Peyer's patch (tissue), 4 donors: Measurements from ENCODE around the gene PRKCH. TPM values are rescaled to one million over a fixed set of nuclear protein-coding genes. Genes with fewer than 3 reads are reported as not detected.

Source experiments
- DNase-seq, 3 donors: peaks; one replicate each; pipeline ENCODE4 v3.0.0-alpha.2; 2017 to 2019
- H3K27ac ChIP-seq, 4 donors: fragments of 200-600 bp; sonication (generic); one replicate each; pipeline ENCODE4 v1.5.1; 2016 to 2019
- H3K27me3 ChIP-seq, 2 donors: fragments of 200-600 bp; sonication (generic); one replicate each; pipeline ENCODE4 v1.5.1; 2019
- H3K36me3 ChIP-seq, 3 donors: fragments of 200-600 bp; sonication (generic); one replicate each; pipeline ENCODE4 v1.5.1; 2016 to 2019
- H3K4me1 ChIP-seq, 4 donors: fragments of 200-600 bp; sonication (generic); one replicate each; pipeline ENCODE4 v1.5.1; 2016 to 2019
- H3K4me3 ChIP-seq, 4 donors: fragments of 200-600 bp; sonication (generic); 1 replicate in 3 of 4; 2 replicates in 1 of 4; pipeline ENCODE4 v1.5.1; 2016 to 2019; ENCODE audit warnings: mild to moderate bottlenecking in 1 of 4
- H3K9me3 ChIP-seq, 4 donors: fragments of 200-600 bp; sonication (generic); one replicate each; pipeline ENCODE4 v1.5.1; 2016 to 2019; ENCODE audit warnings: mild to moderate bottlenecking in 1 of 4
- POLR2A ChIP-seq, 2 donors: fragments of 450-650 bp; IDR thresholded peaks; one replicate each; pipeline ENCODE4 v1.5.1; 2017; ENCODE audit warnings: antibody characterized with exemption in 2 of 2, mild to moderate bottlenecking in 2 of 2, moderate library complexity in 2 of 2
- total RNA-seq, 4 donors: library from RNA; depleted of rRNA; stranded (reverse); fragments of >200 nt; gene quantifications; one replicate each; pipeline ENCODE4 v1.1.0, GENCODE V29; 2016
- TF ChIP-seq, protein P1 (sequence below), 6 experiments: fragments of 450-650 bp in 4 of 6; fragments of 200-600 bp in 2 of 6; sonication (generic) in 1 of 6; IDR thresholded peaks; one replicate each; pipeline ENCODE4 v1.5.1; 2017 to 2019; ENCODE audit warnings: antibody characterized with exemption in 6 of 6, mild to moderate bottlenecking in 3 of 6, moderate library complexity in 1 of 6

Gene PRKCH
- total RNA-seq, 4 donors from 2014 or later = 32.5 to 64.2 (median 53.0) TPM

DNA sequence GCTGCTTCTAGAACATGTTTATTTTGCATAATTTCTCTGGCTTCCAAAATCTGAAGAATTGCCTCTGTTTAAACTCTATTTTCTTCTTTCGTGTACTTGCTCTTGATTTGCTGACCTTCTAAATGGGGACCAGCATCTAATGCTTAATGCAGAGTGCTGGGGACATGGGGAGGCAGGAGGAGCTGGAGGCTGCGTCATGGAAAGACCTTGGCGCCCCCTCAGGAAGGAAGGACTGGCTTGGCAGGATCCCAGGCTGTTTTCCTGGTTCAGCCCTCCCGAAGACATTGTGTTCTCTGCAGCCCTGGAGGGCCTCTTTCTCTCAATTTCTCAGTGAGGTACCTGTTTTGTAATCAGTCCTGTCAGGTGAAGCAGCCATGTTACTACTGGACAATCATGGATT is 5.5 kb downstream of the PRKCH start:
- Histone ChIP-seq H3K9me3 (no peaks in the 10 kb centered on the region), H3K27me3 (no peaks in the 10 kb centered on the region), H3K27ac (peak overlapping the region; percentile 50 to 65 (median 62)), H3K36me3 (no peaks in the 10 kb centered on the region), H3K4me1 (no peaks in the 10 kb centered on the region), H3K4me3 (peak overlapping the region in 1 of 4 donors; percentile 3)
- peak in 1 of 3 donors; percentile 76 for DNase-seq
- no peak for TF ChIP-seq POLR2A (IDR thresholded peaks at IDR 0.05)
- TF ChIP-seq, protein P1, sequence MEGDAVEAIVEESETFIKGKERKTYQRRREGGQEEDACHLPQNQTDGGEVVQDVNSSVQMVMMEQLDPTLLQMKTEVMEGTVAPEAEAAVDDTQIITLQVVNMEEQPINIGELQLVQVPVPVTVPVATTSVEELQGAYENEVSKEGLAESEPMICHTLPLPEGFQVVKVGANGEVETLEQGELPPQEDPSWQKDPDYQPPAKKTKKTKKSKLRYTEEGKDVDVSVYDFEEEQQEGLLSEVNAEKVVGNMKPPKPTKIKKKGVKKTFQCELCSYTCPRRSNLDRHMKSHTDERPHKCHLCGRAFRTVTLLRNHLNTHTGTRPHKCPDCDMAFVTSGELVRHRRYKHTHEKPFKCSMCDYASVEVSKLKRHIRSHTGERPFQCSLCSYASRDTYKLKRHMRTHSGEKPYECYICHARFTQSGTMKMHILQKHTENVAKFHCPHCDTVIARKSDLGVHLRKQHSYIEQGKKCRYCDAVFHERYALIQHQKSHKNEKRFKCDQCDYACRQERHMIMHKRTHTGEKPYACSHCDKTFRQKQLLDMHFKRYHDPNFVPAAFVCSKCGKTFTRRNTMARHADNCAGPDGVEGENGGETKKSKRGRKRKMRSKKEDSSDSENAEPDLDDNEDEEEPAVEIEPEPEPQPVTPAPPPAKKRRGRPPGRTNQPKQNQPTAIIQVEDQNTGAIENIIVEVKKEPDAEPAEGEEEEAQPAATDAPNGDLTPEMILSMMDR (IDR thresholded peaks at IDR 0.05) = no peak

DNA sequence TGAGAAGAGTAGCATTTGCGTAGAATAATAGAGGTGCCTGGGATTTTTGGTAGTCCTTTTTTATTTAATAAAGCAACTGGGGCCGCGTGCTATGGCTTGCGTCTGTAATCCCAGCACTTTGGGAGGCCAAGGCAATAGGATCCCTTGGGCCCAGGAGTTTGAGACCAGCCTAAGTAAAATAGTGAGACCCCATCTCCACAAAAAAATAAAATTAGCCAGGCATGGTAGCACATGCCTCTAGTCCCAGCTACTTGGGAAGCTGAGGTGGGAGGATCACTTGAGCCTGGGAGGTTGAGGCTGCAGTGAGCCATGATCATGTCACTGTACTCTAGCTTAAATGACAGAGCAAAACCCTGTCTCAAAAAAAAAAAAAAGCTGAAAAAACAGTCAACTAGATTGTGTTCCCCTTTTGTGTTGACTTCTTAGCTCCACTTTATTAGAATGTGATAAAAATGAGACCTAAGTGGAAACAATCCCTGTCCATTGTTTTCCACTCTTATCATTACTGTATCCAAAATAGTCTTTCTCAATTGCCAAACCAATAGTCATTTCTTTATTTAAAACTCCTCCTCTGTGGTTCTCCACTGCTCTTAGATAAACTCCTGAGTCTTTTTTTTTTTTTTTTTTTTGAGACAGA is 7.4 kb downstream of the PRKCH start:
- Histone ChIP-seq H3K27me3 (no peaks in the 10 kb centered on the region), H3K4me3 (no peak overlapping the region), H3K36me3 (no peaks in the 10 kb centered on the region), H3K9me3 (no peaks in the 10 kb centered on the region), H3K4me1 (no peaks in the 10 kb centered on the region), H3K27ac (peak overlapping the region; percentile 50 to 65 (median 51))
- no peak for DNase-seq
- TF ChIP-seq, protein P1 (IDR thresholded peaks at IDR 0.05) = no peak
- no peak for TF ChIP-seq POLR2A (IDR thresholded peaks at IDR 0.05)

DNA sequence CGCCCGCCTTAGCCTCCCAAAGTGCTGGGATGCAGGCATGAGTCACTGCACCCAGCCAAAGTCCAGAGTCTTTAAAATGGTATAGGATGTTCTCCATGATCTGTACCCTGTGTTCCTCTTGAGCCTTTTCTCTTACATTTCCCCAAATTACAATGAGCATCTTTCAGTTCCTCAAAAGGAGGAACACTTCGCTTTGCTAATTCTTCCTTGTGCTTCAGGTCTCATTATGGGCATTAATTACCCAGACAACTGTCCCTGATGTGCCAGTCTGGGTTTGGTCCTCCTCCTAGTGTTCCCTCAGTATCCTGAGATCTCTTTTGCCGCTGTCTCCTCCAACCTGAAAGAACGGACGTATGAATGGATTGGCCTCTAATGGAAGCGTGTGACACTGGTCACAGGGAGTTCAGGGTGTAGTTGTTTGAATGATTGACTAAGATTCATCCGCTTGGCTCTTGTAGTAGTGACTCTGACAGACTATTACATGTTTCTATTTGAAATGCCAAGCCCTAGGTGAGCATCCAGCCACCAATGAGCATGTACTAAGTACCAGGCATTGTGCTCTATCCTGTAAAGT is 8.2 kb downstream of the PRKCH start:
- no peaks in the 10 kb centered on the region for H3K36me3 ChIP-seq
- peak overlapping the region; percentile 9 to 65 (median 46) for H3K27ac ChIP-seq
- H3K9me3 ChIP-seq = no peaks in the 10 kb centered on the region
- H3K4me3 ChIP-seq = peak overlapping the region in 1 of 4 donors; percentile 6
- H3K27me3 ChIP-seq = no peaks in the 10 kb centered on the region
- no peak for DNase-seq
- H3K4me1 ChIP-seq = no peaks in the 10 kb centered on the region
- TF ChIP-seq POLR2A (IDR thresholded peaks at IDR 0.05) = no peak
- TF ChIP-seq, protein P1 (IDR thresholded peaks at IDR 0.05) = no peak

DNA sequence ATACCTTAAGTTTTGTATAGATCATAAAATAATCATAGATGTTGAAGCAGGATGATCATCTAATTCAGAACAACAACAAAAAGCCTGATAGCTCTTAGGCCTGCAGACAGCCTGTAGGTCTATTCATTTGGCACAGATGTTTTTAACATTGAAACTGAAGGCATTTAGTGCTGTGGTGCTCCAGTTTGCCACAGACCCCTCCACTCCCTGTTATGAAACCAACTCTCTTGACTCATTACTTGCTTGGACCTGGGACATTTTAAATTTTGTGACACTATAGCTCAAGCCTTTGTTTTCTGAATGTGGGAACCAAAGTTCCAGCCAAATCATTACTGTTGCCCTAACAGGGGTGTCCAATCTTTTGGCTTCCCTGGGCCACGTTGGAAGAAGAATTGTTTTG is 9.1 kb downstream of the PRKCH start:
- no peaks in the 10 kb centered on the region for H3K9me3 ChIP-seq
- no peaks in the 10 kb centered on the region for H3K27me3 ChIP-seq
- no peaks in the 10 kb centered on the region for H3K36me3 ChIP-seq
- H3K4me1 ChIP-seq = no peaks in the 10 kb centered on the region
- TF ChIP-seq, protein P1 (IDR thresholded peaks at IDR 0.05) = no peak
- no peak for TF ChIP-seq POLR2A (IDR thresholded peaks at IDR 0.05)
- H3K27ac ChIP-seq = peak overlapping the region; percentile 9 to 65 (median 40)
- no peak overlapping the region for H3K4me3 ChIP-seq
- DNase-seq = no peak

DNA sequence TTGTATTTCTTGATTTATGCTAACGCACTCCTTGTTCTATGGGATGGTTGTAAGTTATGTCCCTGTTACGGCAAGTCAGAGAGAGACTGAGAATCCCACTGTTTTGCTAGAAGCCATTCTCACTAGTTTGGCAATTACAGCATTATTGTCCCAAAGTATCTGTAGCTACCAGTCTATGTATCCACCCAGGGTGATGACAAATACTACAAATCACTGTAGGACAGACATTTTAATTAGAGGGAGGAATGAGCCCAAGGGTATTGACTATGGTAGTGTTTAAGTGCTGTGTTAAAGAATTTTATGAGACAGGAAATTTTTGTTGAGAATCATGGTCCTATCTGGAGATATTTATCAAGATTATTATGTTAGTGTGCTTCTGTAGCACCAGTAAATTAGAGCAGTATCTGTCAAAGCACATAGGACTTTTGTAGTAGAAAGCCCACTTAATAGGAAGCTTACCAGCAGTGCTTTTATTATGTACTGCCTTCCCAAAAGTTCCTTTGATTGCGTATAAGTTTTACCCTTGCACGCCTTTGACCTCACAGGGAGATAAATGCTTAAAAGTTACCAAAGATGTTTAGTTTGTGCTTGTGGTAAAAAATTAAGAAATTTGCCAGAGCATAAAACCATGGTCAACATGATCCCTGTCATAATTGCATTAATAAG is 10.7 kb downstream of the PRKCH start:
- Histone ChIP-seq H3K4me3 (no peak overlapping the region), H3K4me1 (peaks cover 0 to 5% (median 0%) of the 10 kb centered on the region in 4 donors), H3K27me3 (no peaks in the 10 kb centered on the region), H3K27ac (peak overlapping the region; percentile 30 to 69 (median 50)), H3K9me3 (no peaks in the 10 kb centered on the region), H3K36me3 (no peaks in the 10 kb centered on the region)
- DNase-seq = no peak
- TF ChIP-seq POLR2A (IDR thresholded peaks at IDR 0.05) = no peak
- TF ChIP-seq, protein P1 (IDR thresholded peaks at IDR 0.05) = no peak
